GM23248 (cell line): Measurements from ENCODE around the gene SHMT2. TPM values are rescaled to one million over a fixed set of nuclear protein-coding genes. Genes with fewer than 3 reads are reported as not detected.

Experiments used
- DNase-seq: peaks from one replicate; pipeline ENCODE4 v3.0.0-alpha.2; 2015
- H2AFZ ChIP-seq: fragments of 200-600 bp; sonication (generic); 2 replicates; pipeline ENCODE4 v1.6.1; 2016; ENCODE audit warnings: antibody characterized with exemption
- H3F3A ChIP-seq: fragments of 200-600 bp; sonication (generic); 2 replicates; pipeline ENCODE4 v1.6.1; 2016; ENCODE audit warnings: mild to moderate bottlenecking, antibody characterized with exemption, mixed run types; ENCODE audit not compliant: insufficient read depth
- H3K27ac ChIP-seq: fragments of 200-600 bp; sonication (generic); 2 replicates; pipeline ENCODE4 v1.5.1; 2016; ENCODE audit warnings: mild to moderate bottlenecking
- H3K27me3 ChIP-seq: fragments of 200-600 bp; sonication (generic); replicated peaks from 2 replicates; pipeline ENCODE4 v1.6.1; 2016; ENCODE audit warnings: mild to moderate bottlenecking; ENCODE audit not compliant: insufficient read depth
- H3K36me3 ChIP-seq: fragments of 200-600 bp; sonication (generic); 2 replicates; pipeline ENCODE4 v1.6.1; 2016; ENCODE audit warnings: low read depth, mild to moderate bottlenecking
- H3K4me1 ChIP-seq: fragments of 200-600 bp; sonication (generic); 2 replicates; pipeline ENCODE4 v1.6.1; 2016; ENCODE audit warnings: mild to moderate bottlenecking; ENCODE audit not compliant: insufficient read depth
- H3K4me2 ChIP-seq: fragments of 200-600 bp; sonication (generic); one replicate; pipeline ENCODE4 v1.6.1; 2016; ENCODE audit warnings: mild to moderate bottlenecking; ENCODE audit not compliant: unreplicated experiment
- H3K4me3 ChIP-seq: fragments of 200-600 bp; sonication (generic); 2 replicates; pipeline ENCODE4 v1.5.1; 2016; ENCODE audit warnings: mild to moderate bottlenecking
- H3K79me2 ChIP-seq: fragments of 200-600 bp; sonication (generic); 2 replicates; pipeline ENCODE4 v1.6.1; 2016; ENCODE audit warnings: mild to moderate bottlenecking; ENCODE audit not compliant: insufficient read depth
- H3K9ac ChIP-seq: fragments of 200-600 bp; sonication (generic); 2 replicates; pipeline ENCODE4 v1.6.1; 2016; ENCODE audit warnings: mild to moderate bottlenecking
- H3K9me2 ChIP-seq: fragments of 200-600 bp; sonication (generic); 2 replicates; pipeline ENCODE4 v1.6.1; 2016; ENCODE audit warnings: mixed run types, mild to moderate bottlenecking, moderate library complexity; ENCODE audit not compliant: insufficient read depth
- H3K9me3 ChIP-seq: fragments of 200-600 bp; sonication (generic); one replicate; pipeline ENCODE4 v1.6.1; 2017; ENCODE audit warnings: low read depth
- H4K20me1 ChIP-seq: fragments of 200-600 bp; sonication (generic); 2 replicates; pipeline ENCODE4 v1.6.0; 2016; ENCODE audit not compliant: insufficient read depth
- EZH2 ChIP-seq: fragments of 200-600 bp; sonication (generic); IDR thresholded peaks from 2 replicates; pipeline ENCODE4 v1.6.1; 2018; ENCODE audit warnings: antibody characterized with exemption, mild to moderate bottlenecking; ENCODE audit not compliant: insufficient read depth, poor library complexity, severe bottlenecking
- EZH2phosphoT487 ChIP-seq: fragments of 200-600 bp; sonication (generic); IDR thresholded peaks from 2 replicates; pipeline ENCODE4 v1.6.1; 2018; ENCODE audit warnings: antibody characterized with exemption, moderate library complexity, mild to moderate bottlenecking, low read depth; ENCODE audit not compliant: insufficient read depth
- WGBS, 2 experiments: methylation state at CpG; one replicate each; pipeline ENCODE4 v1.1.6; 2015 to 2017; ENCODE audit warnings: low lambda C conversion rate in 2 of 2, low coverage in 1 of 2; ENCODE audit errors: missing lambda C conversion rate in 2 of 2; 5-methylcytosine and 5-hydroxymethylcytosine counted together
- in situ Hi-C: fragments of 300-500 bp; cut with MboI; formaldehyde crosslinking; loops from 2 replicates; pipeline ENCODE4 v1.15.0; 2020
- polyA plus RNA-seq: library from polyadenylated mRNA; unstranded; fragments of >200 nt; fragmentation: Nextera tagmentation; extraction: Ambion mirVana; gene quantifications from 2 replicates; pipeline ENCODE4 v1.2.1, GENCODE V29; 2016
- total RNA-seq: library from RNA; depleted of rRNA; stranded (reverse); fragments of >200 nt; shearing (Covaris generic); gene quantifications from 2 replicates; pipeline ENCODE4 v1.2.3, GENCODE V29; 2014

Gene SHMT2
- total and polyA plus RNA-seq, 2 experiments from 2014 or later, result 184 to 341 TPM

GRCh38 chr12:57224278-57224972, 5.1 kb upstream of the SHMT2 start:
- TF ChIP-seq EZH2phosphoT487 (no peak), EZH2 (no peak)
- Histone ChIP-seq H3F3A (peaks cover 7% of the 10 kb centered on the region; the same call in 1 of the 2 replicates), H3K9ac (no peak overlapping the region), H3K4me1 (peaks cover 9% of the 10 kb centered on the region), H3K79me2 (peaks cover 6% of the 10 kb centered on the region; the same call in 1 of the 2 replicates), H3K36me3 (no peaks in the 10 kb centered on the region), H3K4me3 (no peak overlapping the region), H3K9me2 (no peaks in the 10 kb centered on the region), H2AFZ (no peak overlapping the region), H4K20me1 (no peaks in the 10 kb centered on the region), H3K4me2 (no peak overlapping the region), H3K9me3 (no peaks in the 10 kb centered on the region), H3K27ac (no peak overlapping the region), H3K27me3 (peaks cover 17% of the 10 kb centered on the region)
- WGBS, 2 experiments, result 69 to 82% methylated on average over 24 to 28 of the region's 30 CpGs
- DNase-seq, result no peak
- in situ Hi-C loops, result no loop called here

GRCh38 chr12:57224973-57225679, 4.4 kb upstream of the SHMT2 start:
- Histone ChIP-seq H3K27ac (no peak overlapping the region), H3K4me3 (no peak overlapping the region), H3K9ac (no peak overlapping the region), H3K9me3 (no peaks in the 10 kb centered on the region), H3F3A (peaks cover 7% of the 10 kb centered on the region), H3K9me2 (no peaks in the 10 kb centered on the region), H3K36me3 (no peaks in the 10 kb centered on the region), H3K4me2 (no peak overlapping the region), H2AFZ (no peak overlapping the region), H3K27me3 (peaks cover 17% of the 10 kb centered on the region), H3K79me2 (peaks cover 11% of the 10 kb centered on the region), H4K20me1 (no peaks in the 10 kb centered on the region), H3K4me1 (peaks cover 9% of the 10 kb centered on the region)
- in situ Hi-C loops, result no loop called here
- DNase-seq, result peak; percentile 65
- TF ChIP-seq EZH2, result no peak
- no peak for TF ChIP-seq EZH2phosphoT487
- WGBS, 2 experiments, result 22 to 24% methylated on average over 43 to 49 of the region's 61 CpGs

GRCh38 chr12:57225680-57226210, 3.8 kb upstream of the SHMT2 start:
- in situ Hi-C loops, result no loop called here

GRCh38 chr12:57226588-57227314, 2.8 kb upstream of the SHMT2 start:
- WGBS, 2 experiments, result 27 to 40% methylated on average over 15 to 35 of the region's 35 CpGs
- in situ Hi-C loops, result no loop called here
- no peak for TF ChIP-seq EZH2phosphoT487
- no peak for TF ChIP-seq EZH2
- Histone ChIP-seq H3K4me1 (peaks cover 17% of the 10 kb centered on the region), H3K9me3 (no peaks in the 10 kb centered on the region), H3F3A (peaks cover 7% of the 10 kb centered on the region), H3K9me2 (no peaks in the 10 kb centered on the region), H2AFZ (no peak overlapping the region), H3K27ac (no peak overlapping the region), H3K9ac (no peak overlapping the region), H3K4me3 (no peak overlapping the region), H3K4me2 (no peak overlapping the region), H4K20me1 (no peaks in the 10 kb centered on the region), H3K27me3 (0 out of 2 replicates have a peak, but pooled peaks cover 4% of the 10 kb centered on the region), H3K79me2 (peaks cover 27% of the 10 kb centered on the region), H3K36me3 (peaks cover 1% of the 10 kb centered on the region; the same call in 1 of the 2 replicates)
- no peak for DNase-seq

More at GRCh38 chr12:57225680-57226210, 3.8 kb upstream of the SHMT2 start:
- Histone ChIP-seq H3K9ac (no peak overlapping the region), H3K4me1 (peaks cover 9% of the 10 kb centered on the region), H3K27ac (no peak overlapping the region), H3F3A (peaks cover 7% of the 10 kb centered on the region), H3K36me3 (no peaks in the 10 kb centered on the region), H3K9me3 (no peaks in the 10 kb centered on the region), H3K9me2 (no peaks in the 10 kb centered on the region), H3K4me2 (no peak overlapping the region), H3K4me3 (no peak overlapping the region), H3K27me3 (peaks cover 14% of the 10 kb centered on the region), H2AFZ (no peak overlapping the region), H4K20me1 (no peaks in the 10 kb centered on the region), H3K79me2 (peaks cover 17% of the 10 kb centered on the region)
- WGBS, 2 experiments, result 71% methylated on average over 18 of the region's 18 CpGs
- no peak for DNase-seq
- no peak for TF ChIP-seq EZH2phosphoT487
- no peak for TF ChIP-seq EZH2
